Fibroblast of mammary gland (primary cell): ENCODE results near the gene LCE1F.

Experiments
- DNase-seq: peaks from one replicate; pipeline ENCODE4 v3.0.0-alpha.2; 2010; ENCODE audit warnings: low read depth
- H3K4me3 ChIP-seq: 2 replicates; pipeline ENCODE4 v1.5.1; 2011; ENCODE audit warnings: low read depth, mild to moderate bottlenecking, low read length, moderate library complexity; ENCODE audit not compliant: control insufficient read depth
- CTCF ChIP-seq: conservative IDR thresholded peaks from 2 replicates; pipeline ENCODE4 v1.5.1; 2011; ENCODE audit warnings: low read depth, low read length, inconsistent platforms; ENCODE audit not compliant: control insufficient read depth, insufficient read depth

The LCE1F gene

DNA sequence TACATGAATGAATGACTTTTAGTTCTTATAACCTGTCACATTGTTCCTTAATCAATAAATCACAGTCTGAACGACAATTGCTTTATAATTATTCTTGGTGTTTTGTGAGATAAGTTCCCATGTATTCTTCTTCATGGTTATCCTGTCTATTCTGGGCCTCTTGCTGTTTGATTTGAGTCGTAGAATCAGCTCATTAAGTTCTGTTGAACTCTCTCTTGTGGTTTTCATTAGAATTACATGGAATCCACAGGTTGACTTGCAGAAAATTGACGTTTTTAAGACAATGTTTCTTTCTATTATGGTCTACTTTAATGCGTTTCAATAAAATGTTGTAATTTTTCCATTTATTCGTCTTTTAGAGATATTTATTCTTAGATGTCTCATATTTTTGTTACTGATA lies 48.4 kb downstream of the LCE1F start:
- no peak overlapping the region for H3K4me3 ChIP-seq
- TF ChIP-seq CTCF, result peak; percentile 45
- peak; percentile 65 for DNase-seq

GRCh38 chr1:152824964-152825363 lies 50.0 kb downstream of the LCE1F start:
- DNase-seq, result no peak
- H3K4me3 ChIP-seq, result no peak overlapping the region
- TF ChIP-seq CTCF, result no peak
